ENCODE measurements around the gene ALG12.

ALG12 gene

GRCh38 chr22:49885881-49886280, 32.4 kb downstream of the ALG12 start:
- DNase-seq, result no peak

- DNase-seq, result no peak
Observed at GRCh38 chr22:49885281-49885680, 33.0 kb downstream of the ALG12 start.

- no peak for DNase-seq
Observed at GRCh38 chr22:49884503-49885260, 33.6 kb downstream of the ALG12 start.

GRCh38 chr22:49884075-49884474, 34.2 kb downstream of the ALG12 start:
- no peak for DNase-seq

GRCh38 chr22:49883294-49883640, 35.0 kb downstream of the ALG12 start:
- no peak for DNase-seq

- no peak for DNase-seq
Observed at GRCh38 chr22:49882519-49883293, 35.5 kb downstream of the ALG12 start.

GRCh38 chr22:49881856-49882255, 36.4 kb downstream of the ALG12 start:
- DNase-seq, result no peak

- peak; percentile 51 for DNase-seq
Observed at GRCh38 chr22:49880281-49880680, 38.0 kb downstream of the ALG12 start.

GRCh38 chr22:49879871-49880270, 38.4 kb downstream of the ALG12 start:
- DNase-seq, result no peak

- DNase-seq, result peak; percentile 35
Observed at GRCh38 chr22:49878206-49878605, 40.0 kb downstream of the ALG12 start.

GRCh38 chr22:49877642-49878041, 40.6 kb downstream of the ALG12 start:
- no peak for DNase-seq

- DNase-seq, result no peak
Observed at GRCh38 chr22:49873228-49873940, 44.9 kb downstream of the ALG12 start.

GRCh38 chr22:49872347-49872746, 45.9 kb downstream of the ALG12 start:
- DNase-seq, result no peak

- DNase-seq, result peak; percentile 36
Observed at GRCh38 chr22:49871482-49871881, 46.8 kb downstream of the ALG12 start.

- DNase-seq, result peak; percentile 73
Observed at GRCh38 chr22:49869845-49870712, 48.2 kb downstream of the ALG12 start.

GRCh38 chr22:49869086-49869830, 49.0 kb downstream of the ALG12 start:
- DNase-seq, result no peak

- peak; percentile 51 for DNase-seq
Observed at GRCh38 chr22:49867303-49868265, 50.7 kb downstream of the ALG12 start.

GRCh38 chr22:49866646-49867045, 51.6 kb downstream of the ALG12 start:
- DNase-seq, result no peak

- DNase-seq, result no peak
Observed at GRCh38 chr22:49866134-49866533, 52.1 kb downstream of the ALG12 start.

- DNase-seq, result no peak
Observed at GRCh38 chr22:49865156-49865555, 53.1 kb downstream of the ALG12 start.

- DNase-seq, result no peak
Observed at GRCh38 chr22:49863931-49864330, 54.3 kb downstream of the ALG12 start.
